A673 (cell line): ENCODE measurements around the gene SCGB1C1. TPM values are rescaled to one million over a fixed set of nuclear protein-coding genes. Genes with fewer than 3 reads are reported as not detected.

Experiments used
- BruUV-seq: library from RNA; stranded (reverse); fragments of 400-500 nt; replicated peaks from 2 replicates; lab custom pipeline; 2021; lab: Mats Ljungman, UMichigan
- CTCF ChIA-PET: fragments of 300-600 bp; sonication (Branson Sonifier 250); formaldehyde crosslinking; loops from one replicate; lab custom pipeline; 2022; ENCODE audit warnings: antibody characterized with exemption; lab: Charles Lee
- POLR2A ChIA-PET: fragments of 300-600 bp; sonication (Branson Sonifier 250); formaldehyde crosslinking; loops from one replicate; lab custom pipeline; 2022; ENCODE audit warnings: antibody characterized with exemption; ENCODE audit not compliant: low non-redundant PET; lab: Charles Lee
- DNase-seq: peaks from one replicate; pipeline ENCODE4 v3.0.0-alpha.2; 2015; ENCODE audit warnings: low spot score
- H3K27ac ChIP-seq: fragments of 200-600 bp; sonication (generic); 2 replicates; pipeline ENCODE4 v1.5.1; 2016; ENCODE audit warnings: mixed run types, low read depth, mild to moderate bottlenecking, mixed read lengths, antibody characterized with exemption, low read length; ENCODE audit not compliant: poor library complexity, severe bottlenecking
- H3K27me3 ChIP-seq: fragments of 200-600 bp; sonication (generic); replicated peaks from 2 replicates; pipeline ENCODE4 v1.6.1; 2017; ENCODE audit warnings: mixed run types, low read depth, mild to moderate bottlenecking, mixed read lengths, antibody characterized with exemption, low read length; ENCODE audit not compliant: insufficient read depth, poor library complexity
- H3K36me3 ChIP-seq: fragments of 200-600 bp; sonication (generic); 2 replicates; pipeline ENCODE4 v1.6.1; 2016; ENCODE audit warnings: mixed run types, mild to moderate bottlenecking, mixed read lengths, antibody characterized with exemption, low read length; ENCODE audit not compliant: insufficient read depth, poor library complexity, severe bottlenecking
- H3K4me1 ChIP-seq: fragments of 200-600 bp; sonication (generic); 2 replicates; pipeline ENCODE4 v1.6.1; 2017; ENCODE audit warnings: mixed run types, mild to moderate bottlenecking, mixed read lengths, antibody characterized with exemption, low read length; ENCODE audit not compliant: insufficient read depth, poor library complexity, severe bottlenecking
- H3K4me3 ChIP-seq: fragments of 200-600 bp; sonication (generic); 2 replicates; pipeline ENCODE4 v1.5.1; 2016; ENCODE audit warnings: low read depth, mixed run types, mild to moderate bottlenecking, mixed read lengths, low read length; ENCODE audit not compliant: poor library complexity, severe bottlenecking
- H3K9me3 ChIP-seq: fragments of 200-600 bp; sonication (generic); 2 replicates; pipeline ENCODE4 v1.6.1; 2016; ENCODE audit warnings: mixed run types, low read depth, mild to moderate bottlenecking, mixed read lengths, antibody characterized with exemption, low read length; ENCODE audit not compliant: poor library complexity, severe bottlenecking
- CTCF ChIP-seq: fragments of 300-800, 200-600 bp; sonication (generic); conservative IDR thresholded peaks from 2 replicates; pipeline ENCODE4 v1.5.1; 2017; ENCODE audit warnings: low read depth, mild to moderate bottlenecking, antibody characterized with exemption, low read length, moderate library complexity, mixed read lengths
- EZH2 ChIP-seq: fragments of 200-600 bp; sonication (generic); IDR thresholded peaks from 2 replicates; pipeline ENCODE4 v1.6.1; 2017; ENCODE audit warnings: borderline replicate concordance, low read depth, mild to moderate bottlenecking, mixed read lengths, antibody characterized with exemption, low read length; ENCODE audit not compliant: poor library complexity, severe bottlenecking
- intact Hi-C: fragments of 100-400 bp; cut with micrococcal nuclease; formaldehyde crosslinking; loops from one replicate; pipeline ENCODE4 v1.10.0; 2022; ENCODE audit not compliant: unreplicated experiment
- total RNA-seq: library from RNA; stranded (reverse); gene quantifications from 2 replicates; pipeline ENCODE4 v1.2.3, GENCODE V29; 2021

Gene SCGB1C1
- total RNA-seq, 1 experiment from 2014 or later: not detected

DNA sequence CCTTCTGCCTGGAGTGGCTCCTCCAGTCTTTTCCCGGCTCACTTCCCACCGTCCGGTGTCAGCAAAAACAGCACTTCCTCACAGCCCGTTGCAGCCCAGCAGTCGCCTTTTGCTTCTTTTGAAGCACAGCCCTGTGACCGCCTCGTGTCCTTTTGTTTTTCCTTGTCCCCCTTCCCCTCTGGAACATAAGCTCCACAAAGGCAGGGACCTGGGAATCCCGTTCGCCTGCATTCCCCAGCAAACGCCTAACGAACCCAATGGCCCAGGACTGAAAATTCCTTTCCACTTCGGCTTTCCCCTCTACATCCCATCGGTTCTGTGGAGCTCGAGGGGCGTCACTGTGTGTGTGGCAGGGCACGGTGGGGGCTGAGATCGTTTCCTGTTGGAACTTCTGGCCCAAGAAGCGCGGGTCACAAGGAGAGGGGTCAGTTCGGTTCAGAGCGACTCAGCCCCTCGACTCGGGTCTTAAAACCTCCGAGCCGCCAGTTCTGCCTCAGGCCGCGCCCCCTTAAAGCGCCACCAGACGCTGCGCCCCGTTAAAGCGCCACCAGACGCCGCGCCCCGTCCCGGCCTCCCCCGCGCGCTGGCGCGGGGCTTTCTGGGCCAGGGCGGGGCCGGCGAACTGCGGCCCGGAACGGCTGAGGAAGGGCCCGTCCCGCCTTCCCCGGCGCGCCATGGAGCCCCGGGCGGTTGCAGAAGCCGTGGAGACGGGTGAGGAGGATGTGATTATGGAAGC is 15.5 kb downstream of the SCGB1C1 start:
- intact Hi-C loops: loop anchor here (5.0 to 10.0 kb wide), 2 partner anchors 149 to 236 kb away; partner anchors contain the start of gene ANO9
- H3K9me3 ChIP-seq: no peaks in the 10 kb centered on the region
- H3K27ac ChIP-seq: peak overlapping the region; percentile 98
- TF ChIP-seq CTCF (no peak), EZH2 (no peak)
- BruUV-seq: no TSS peak
- peaks cover 13% of the 10 kb centered on the region for H3K4me1 ChIP-seq
- no peaks in the 10 kb centered on the region for H3K27me3 ChIP-seq
- DNase-seq: peak; percentile 82
- peak overlapping the region; percentile 69 for H3K4me3 ChIP-seq
- POLR2A ChIA-PET: no interaction called here
- H3K36me3 ChIP-seq: peaks cover 42% of the 10 kb centered on the region
- CTCF ChIA-PET: no interaction called here

- intact Hi-C loops: loop anchor here (5.0 to 10.0 kb wide), 2 partner anchors 148 to 236 kb away; partner anchors contain the start of gene ANO9
- ChIA-PET POLR2A (no interaction called here), CTCF (no interaction called here)
- no peak for DNase-seq
- no TSS peak for BruUV-seq
- H3K27me3 ChIP-seq: no peaks in the 10 kb centered on the region
- no peaks in the 10 kb centered on the region for H3K9me3 ChIP-seq
- H3K36me3 ChIP-seq: peaks cover 46% of the 10 kb centered on the region
- peak overlapping the region; percentile 98 for H3K27ac ChIP-seq
- peaks cover 13% of the 10 kb centered on the region for H3K4me1 ChIP-seq
- TF ChIP-seq CTCF: no peak
- TF ChIP-seq EZH2: no peak
- H3K4me3 ChIP-seq: peak overlapping the region; percentile 69
These were observed 16.0 kb downstream of the SCGB1C1 start for GRCh38 chr11:208917-209260.

DNA sequence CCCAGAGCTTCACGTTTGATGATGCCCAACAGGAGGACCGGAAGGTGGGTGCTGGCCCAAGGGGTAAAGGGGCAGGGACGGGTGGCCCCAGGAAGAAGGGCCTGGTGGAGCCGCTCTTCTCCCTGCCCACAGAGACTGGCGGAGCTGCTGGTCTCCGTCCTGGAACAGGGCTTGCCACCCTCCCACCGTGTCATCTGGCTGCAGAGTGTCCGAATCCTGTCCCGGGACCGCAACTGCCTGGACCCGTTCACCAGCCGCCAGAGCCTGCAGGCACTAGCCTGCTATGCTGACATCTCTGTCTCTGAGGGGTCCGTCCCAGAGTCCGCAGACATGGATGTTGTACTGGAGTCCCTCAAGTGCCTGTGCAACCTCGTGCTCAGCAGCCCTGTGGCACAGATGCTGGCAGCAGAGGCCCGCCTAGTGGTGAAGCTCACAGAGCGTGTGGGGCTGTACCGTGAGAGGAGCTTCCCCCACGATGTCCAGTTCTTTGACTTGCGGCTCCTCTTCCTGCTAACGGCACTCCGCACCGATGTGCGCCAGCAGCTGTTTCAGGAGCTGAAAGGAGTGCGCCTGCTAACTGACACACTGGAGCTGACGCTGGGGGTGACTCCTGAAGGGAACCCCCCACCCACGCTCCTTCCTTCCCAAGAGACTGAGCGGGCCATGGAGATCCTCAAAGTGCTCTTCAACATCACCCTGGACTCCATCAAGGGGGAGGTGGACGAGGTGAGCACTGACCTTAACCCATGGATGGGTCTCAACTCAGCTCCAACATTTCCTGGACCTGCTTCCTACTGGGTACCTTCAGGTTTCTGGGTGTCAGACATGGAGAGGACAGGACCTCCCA is 16.6 kb downstream of the SCGB1C1 start:
- BruUV-seq: TSS peak; percentile 17
- Histone ChIP-seq H3K27ac (peak overlapping the region; percentile 98), H3K27me3 (no peaks in the 10 kb centered on the region), H3K36me3 (peaks cover 49% of the 10 kb centered on the region), H3K4me1 (peaks cover 13% of the 10 kb centered on the region), H3K4me3 (peak overlapping the region; percentile 69), H3K9me3 (no peaks in the 10 kb centered on the region)
- no peak for TF ChIP-seq CTCF
- no peak for TF ChIP-seq EZH2
- DNase-seq: no peak
- intact Hi-C loops: loop anchor here (5.0 to 10.0 kb wide), 2 partner anchors 148 to 235 kb away; partner anchors contain the start of gene ANO9
- CTCF ChIA-PET: no interaction called here
- POLR2A ChIA-PET: no interaction called here
